HG03095 (cell line): ENCODE data around the gene FIG4.

Experiments used
- ATAC-seq: cut with Tn5 transposase; IDR thresholded peaks from one replicate; pipeline ENCODE4 v1.9.1; 2021; ENCODE audit warnings: moderate library complexity; ENCODE audit not compliant: unreplicated experiment

Gene FIG4

DNA sequence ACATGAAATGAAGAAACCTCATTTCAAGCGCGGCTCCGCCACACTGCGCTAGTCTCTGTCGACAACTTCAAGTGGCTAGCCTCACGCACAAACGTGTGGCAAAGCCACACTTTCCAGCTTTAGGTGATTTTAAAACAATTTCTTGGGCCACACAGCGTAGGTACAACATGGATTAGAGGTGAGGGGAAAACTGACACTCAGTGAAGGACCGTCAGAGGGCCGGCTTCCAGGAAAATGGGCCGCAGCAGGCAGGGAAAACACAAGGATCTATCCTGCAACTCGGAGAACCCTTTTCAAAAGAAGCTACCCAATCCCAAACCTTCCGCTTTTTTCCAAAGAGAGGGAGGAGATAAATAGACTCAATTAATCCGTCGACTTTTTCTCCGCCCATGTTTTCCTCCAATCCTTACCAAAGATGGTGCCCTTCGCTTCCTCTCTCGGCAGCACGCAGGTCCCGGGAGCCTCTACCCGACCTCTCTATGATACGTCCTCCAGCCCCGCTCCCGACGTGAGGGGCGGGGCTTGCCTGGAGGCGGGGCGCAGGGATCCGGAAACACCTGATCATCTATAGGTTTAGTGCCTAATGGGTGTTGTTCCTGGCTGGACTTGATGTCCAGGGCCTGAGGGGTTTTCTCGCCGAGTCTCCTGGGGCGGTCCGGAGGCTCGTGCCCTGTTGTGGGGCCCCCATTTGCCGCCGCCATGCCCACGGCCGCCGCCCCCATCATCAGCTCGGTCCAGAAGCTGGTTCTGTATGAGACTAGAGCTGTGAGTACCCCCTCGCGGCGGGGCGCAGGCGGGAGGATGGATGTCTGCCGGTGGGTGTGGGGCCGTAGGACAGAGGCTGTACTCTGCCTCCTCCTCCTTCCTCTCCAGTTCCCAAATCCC is at the start of gene FIG4, which contains the start of gene AK9:
TSS of gene FIG4 (plus strand) at position 560 of the 885 bp plus-strand sequence. CDS start at position 700, 140 bp downstream.
TSS of gene AK9 (minus strand) at position 466 of the 885 bp plus-strand sequence. CDS start 15,457 bp downstream, outside the sequence.
- peak; percentile 94 for ATAC-seq

DNA sequence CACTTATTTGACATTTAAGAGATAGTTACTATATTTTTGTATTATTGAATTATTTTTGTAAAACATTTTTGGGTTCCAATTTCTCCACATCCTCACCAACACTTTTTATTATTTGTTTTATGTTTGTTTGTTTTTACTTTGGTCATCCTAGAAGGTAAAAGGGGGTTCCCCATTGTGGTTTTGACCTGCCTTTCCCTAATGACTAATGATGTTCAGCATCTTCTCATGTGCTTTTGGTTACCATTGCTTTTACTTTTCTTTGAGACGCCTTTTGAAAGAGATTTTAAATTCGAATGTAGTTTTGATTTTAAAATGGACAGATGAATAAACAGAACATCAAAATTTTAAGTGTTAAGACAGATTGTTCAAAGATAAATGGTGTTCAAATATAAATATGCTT is 47.0 kb upstream of the FIG4 start:
- no peak for ATAC-seq

DNA sequence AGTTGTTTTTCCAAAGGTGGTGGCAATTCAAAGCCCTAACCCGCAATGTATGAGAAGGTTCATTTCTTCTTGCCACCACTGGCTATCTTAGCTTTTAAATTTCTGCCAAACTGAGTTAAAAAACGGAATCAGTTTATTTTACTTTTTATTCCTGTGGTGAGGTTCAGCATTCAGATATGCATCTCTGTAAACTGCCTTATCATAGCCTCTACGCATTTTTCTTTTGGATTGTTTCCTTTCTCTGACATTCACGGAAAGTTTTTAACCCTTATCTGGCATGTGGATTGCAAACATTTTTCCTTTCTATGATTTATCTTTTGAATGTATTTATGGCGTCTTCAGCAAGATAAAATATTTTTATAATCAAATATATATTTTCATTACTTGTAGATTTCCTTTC is 37.8 kb upstream of the FIG4 start:
- ATAC-seq: no peak

DNA sequence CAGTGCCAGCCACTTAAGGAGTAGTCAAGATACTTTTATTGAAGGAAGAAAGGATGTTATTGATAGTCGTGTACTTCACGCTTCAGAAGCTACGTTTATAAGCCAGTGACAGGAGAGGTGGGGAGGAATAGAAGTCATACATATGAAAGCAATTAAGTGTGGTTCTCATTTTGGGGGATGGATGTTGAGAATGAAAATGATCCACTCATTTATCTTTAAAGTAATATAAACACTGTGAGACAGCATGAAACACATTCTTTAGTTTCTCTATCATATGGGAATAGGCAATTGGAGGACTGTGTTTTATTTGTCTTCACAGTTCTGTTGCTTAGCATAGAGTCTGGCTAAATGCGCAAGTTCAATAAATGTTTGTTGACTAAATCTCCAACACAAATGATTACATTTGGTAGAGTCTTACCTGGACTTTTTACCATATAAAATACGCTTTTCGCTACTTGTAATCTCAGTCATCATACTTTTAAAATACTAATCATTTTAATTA is 35.3 kb upstream of the FIG4 start:
- ATAC-seq: no peak

DNA sequence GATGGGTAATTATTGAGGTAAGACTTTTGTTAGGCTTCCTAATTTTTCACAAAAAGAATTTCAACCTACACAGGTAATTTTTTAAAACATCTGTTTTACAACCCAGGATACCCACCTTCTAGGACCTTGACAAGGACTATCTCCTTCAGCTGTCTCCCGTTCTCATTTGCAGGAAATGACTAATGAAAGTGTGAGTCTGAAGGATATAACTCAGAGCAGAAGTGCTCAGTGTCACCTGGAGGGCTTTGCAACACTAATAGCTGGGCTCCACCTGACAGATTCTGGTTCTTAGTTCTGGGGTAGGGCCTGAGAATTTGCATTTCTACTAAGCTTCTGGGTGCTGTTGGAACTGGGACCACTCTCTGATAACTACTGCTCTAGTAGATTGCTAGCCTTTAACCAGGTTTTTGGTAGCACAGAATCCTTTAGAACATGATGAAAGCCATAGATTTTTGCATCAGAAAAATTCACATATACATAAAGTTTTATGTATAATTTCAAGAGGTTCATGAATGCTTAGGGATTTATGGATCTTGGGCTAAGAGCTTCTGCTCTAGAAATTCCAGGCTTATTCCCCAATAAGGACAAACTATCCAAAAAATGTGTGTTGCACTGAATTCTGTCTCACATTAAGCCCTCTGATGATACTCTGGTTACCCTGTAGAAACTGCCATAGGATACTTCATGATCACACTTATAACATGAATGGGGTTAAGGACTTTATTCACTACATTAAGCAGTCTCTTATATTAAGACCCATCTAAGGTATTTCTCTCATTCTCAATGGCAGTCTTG is 30.4 kb upstream of the FIG4 start:
- no peak for ATAC-seq

DNA sequence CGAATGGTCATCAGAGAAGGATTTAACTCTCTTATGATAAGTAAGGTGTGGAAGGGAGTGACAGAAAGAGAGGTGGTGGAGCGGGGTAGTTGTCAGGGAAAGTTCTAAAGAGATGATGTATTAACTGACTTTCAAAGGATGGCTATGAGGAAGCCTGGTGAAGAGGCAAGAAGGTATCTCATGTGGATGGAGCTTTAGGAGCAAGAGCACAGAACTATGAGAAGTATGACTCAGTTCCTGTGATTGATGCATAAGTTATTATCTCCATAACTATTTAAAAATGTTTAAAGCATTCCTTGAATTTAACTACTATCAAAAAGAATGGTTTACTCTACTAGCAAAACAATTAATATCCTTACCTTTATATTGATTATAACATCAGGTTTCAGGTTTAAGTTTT is 28.9 kb upstream of the FIG4 start:
- no peak for ATAC-seq

DNA sequence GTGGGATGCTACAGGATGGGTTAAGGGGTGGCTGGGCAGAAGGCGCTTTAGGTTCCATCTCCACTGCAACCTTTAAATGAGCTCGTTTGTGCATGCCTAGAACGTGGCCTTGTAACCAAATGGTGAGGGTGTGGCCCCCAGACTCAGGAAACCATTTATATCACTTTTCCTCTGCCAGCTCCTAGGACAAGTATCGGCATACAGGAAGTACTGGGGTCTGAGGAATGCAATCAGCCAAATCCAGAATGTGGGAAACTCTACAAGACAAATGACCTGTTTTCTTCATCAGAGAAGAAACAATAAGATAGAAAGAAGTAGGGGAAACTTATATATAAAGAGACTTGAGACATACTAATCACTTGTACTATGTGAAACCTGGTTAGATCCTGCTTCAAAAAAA is 21.3 kb upstream of the FIG4 start:
- no peak for ATAC-seq

DNA sequence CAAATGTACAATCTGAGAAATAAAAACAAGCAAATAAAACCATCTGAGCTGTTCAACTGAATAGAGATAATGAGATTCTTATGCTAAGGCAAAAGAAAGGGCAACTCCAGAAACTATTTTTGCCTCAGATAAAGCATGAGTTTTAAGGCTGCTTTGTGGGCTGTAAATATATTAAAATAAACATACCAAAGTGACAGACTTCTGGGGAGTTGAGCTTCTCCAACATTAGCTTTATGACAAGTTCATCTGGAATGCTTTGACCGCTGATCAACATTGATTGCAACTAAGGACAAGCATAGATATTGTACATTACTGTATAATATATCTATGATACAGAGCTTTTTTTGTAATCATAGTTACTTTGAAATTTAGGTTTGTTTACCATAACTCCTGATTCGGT is 19.4 kb upstream of the FIG4 start:
- no peak for ATAC-seq

DNA sequence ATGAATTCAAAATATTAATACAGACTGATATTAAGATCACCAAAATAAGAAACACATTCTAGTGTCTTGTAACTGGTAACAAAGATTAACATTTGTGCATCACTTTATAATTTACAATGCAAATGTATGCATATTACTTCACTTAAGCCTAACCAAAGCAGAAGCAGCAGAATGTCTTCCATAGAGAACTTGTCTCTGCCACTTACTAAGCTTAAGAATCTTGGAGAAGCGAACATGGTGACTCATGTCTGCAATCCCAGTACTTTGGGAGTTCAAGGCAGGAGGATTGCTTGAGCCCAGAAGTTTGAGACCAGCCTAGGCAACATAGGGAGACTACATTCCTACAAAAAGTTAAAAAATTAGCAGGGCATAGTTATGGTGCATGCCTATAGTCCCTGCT is 18.9 kb upstream of the FIG4 start:
- no peak for ATAC-seq

DNA sequence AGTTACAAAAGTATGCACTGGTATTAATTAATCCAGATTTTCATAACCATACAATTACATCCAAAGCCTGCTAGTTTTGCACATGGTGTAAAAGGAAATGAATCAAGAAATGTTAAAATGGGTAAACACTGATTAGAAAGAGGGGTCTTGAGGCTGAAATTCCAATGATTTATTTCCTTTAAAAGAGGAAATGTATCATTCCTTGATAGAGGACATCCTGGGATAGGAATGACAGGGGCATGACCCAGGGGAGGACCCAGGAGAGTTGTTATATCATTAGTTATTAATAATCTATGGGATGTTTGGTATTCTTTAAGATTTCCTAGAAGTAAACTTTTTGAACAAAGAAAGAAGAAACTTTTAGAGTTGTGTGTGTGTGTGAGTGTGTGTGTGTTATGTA is 18.3 kb upstream of the FIG4 start:
- ATAC-seq: no peak

DNA sequence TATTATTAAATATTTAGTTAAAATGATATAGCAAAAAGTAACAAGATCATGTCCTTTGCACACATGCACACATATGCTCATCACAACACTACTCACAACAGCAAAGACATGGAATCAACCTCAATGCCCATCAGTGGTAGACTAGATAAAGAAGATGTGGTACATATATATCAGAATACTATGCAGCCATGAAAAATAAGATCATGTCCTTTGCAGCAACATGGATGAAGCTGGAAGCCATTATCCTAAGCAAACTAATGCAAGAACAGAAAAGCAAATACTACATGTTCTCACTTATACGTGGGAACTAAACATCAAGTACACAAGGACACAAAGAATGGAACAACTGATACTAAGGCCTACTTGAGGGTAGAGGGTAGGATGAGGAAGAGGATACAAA is 14.4 kb upstream of the FIG4 start:
- ATAC-seq: no peak

DNA sequence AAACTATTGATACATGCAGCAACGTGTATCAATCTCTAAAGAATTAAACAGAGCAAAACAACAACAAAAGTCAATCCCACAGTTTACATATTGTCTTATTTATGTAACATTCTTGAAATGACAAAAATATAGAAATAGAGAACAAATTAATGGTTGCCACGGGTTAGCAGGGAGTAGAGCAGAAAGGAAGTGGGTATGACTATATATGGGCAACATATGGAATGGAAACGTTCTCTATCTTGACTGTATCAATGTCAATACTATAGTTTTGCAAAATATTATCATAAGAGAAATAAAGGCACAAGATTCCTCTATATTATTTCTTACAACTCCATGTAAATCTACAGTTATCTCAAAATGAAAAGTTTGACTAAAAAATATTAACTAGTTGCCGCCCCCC is 12.9 kb upstream of the FIG4 start:
- ATAC-seq: no peak

DNA sequence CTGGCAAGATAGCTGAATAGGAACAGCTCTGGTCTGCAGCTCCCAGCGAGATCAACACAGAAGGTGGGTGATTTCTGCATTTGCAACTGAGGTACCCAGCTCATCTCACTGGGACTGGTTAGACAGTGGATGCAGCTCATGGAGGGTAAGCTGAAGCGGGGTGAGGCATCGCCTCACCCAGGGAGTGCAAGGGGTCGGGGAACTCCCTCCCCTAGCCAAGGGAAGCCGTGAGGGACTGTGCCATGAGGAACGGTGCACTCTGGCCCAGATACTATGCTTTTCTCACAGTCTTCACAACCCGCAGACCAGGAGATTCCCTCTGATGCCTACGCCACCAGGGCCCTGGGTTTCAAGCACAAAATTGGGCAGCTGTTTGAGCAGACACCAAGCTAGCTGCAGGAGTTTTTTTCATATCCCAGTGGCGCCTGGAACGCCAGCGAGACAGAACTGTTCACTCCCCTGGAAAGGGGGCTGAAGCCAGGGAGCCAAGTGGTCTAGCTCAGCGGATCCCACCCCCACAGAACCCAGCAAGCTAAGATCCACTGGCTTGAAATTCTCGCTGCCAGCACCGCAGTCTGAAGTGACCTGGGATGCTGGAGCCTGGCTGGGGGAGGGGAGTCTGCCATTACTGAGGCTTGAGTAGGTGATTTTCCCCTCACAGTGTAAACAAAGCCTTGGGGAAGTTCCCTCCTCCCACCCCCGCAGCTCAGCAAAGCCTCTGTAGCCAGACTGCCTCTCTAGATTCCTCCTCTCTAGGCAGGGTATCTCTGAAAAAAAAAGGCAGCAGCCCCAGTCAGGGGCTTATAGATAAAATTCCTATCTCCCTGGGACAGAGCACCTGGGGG is 12.2 kb upstream of the FIG4 start:
- peak; percentile 80 for ATAC-seq

DNA sequence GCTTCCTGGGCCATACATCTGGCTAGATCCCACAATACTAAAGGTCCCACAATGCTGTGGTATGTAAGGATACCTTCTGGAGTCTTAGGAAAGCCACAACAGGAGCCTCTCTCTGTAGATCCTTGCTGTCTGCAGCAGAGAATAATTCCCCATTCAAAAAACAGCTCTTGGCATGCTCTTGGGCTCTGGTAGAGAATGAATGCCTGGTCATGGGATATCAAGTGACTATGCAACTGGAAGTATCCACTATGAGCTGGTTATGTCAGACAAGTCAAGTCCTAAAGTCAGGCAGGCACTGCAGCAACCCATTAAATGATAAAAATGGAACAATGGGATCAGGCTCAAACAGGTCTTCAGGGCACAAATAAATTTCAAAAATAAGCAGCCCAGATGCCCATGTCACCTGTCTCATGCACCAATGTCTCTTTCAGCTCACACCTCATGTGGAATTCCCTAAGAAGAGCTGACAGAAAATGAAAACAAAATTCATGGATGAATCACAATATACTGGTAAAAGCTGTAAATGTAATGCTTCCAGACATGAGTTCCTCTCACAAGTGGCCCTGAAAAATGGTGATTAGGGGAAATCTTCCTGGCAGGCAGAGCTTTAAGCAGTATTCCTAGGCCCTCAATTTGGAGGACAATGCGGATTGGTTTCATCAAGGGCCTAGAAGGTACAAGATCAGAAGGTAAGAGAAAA is 4.4 kb upstream of the FIG4 start:
- no peak for ATAC-seq

DNA sequence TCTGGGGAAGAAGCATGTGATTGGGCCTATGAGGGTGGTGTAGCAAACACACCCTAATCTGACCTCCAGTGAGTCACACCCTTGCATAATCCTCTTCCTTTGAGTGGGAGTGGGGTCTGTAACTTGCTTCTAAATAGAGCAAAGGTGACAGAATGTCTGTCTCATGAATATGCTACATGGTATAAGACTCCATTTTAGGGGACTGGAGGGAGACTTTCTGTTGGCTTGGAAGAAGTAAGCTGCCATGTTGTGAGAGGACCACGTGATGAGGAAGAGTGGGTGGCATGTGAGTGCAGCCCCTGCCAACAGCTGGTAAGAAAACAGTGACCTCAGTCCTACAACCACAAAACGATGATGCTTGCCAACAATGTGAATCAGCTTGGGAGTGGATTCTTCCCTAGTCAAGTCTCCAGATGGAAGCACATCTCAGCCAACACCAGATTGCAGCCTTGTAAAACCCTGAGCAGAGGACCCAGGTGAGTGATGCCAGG is 3.8 kb upstream of the FIG4 start:
- ATAC-seq: no peak

DNA sequence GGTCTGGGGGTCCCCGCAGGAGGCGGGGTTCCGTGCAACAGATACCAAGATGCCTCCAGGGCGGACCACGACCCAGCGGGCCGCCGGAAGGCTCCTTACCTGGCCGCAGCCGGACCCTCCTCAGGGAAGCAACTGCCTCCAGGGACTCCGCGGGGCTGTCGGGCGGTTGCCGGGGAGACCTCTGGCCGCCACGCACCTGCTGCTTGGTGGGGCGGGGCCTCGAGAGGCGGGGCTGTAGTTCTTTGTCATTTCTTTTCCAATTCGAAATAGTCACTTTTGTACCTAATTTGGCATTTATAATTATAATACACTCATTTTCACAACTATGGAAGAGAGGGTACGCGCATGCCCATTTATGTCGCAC is 741 bp upstream of the FIG4 start:
- ATAC-seq: peak; percentile 37

DNA sequence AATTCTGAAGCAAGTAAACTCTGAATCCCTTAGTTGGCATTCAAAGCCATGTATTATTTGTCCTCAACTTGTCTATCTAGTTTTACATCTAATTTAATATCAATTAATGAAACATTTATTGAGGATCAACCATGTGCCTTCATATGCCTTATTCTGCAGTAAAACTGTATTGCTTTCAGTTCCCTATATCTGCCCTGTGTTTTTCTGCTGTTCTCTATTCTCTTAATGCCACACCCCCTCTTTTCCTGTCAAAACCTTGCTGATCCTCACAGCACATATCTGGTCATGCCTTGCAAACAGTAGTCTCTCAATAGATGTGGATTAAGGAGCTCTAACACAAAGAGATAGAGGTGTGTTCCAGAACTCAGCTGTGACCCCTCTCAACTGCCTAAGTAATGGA is 2.0 kb downstream of the FIG4 start:
- ATAC-seq: peak; percentile 29

DNA sequence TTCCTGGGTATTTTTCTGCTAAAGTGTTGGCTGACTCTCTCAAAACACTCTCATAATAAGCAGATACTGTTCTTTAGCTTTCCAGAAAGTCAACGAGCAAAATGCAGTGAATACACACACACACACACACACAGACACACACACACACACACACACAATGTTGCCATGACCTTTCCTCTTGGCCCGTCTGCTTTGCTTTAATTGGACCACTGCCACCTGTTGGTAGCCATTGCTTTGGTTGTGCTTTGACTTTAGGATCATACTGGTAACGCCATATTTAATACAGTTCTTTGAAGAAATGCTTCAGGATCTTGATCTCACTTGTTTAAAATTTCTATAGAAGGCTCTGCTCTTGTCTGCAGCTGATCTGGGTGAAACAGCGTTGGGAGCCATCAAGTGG is 4.4 kb downstream of the FIG4 start:
- ATAC-seq: no peak

DNA sequence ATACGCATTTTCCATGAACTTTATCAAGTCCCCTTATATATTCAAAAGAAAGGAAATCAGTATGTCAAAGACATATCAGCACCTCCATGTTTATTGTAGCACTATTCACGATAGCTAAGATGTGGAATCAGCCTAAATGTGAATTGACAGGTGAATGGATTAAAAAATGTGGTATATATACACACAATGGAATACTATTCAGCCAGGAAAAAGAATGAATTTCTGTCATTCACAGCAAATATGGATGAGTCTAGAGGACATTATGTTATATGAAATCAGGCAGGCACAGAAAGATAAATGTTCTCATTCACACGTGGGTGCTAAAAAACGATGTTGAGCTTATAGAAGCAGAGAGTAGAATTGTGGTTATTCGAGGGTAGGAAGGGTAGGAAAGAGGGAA is 5.3 kb downstream of the FIG4 start:
- ATAC-seq: no peak

DNA sequence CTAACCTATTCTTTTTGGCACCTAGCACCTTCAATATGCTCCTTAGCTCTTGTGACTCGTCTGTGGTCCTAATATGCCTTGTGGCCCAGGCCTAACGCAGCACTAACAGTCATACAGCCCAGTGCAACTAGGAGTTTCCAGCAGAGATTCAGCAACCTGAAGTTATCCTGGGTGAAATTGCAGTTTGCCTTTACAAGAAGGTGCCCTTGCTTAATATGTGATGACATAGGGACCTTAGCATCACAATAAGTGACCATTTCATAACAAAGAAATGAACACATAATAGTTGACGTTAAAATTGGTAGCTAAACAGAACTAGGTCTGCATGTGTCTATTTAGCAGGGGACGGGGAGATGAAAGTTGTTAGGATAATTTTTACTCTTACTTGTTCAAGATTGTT is 10.1 kb downstream of the FIG4 start:
- no peak for ATAC-seq
